OCI-LY3 (cell line): Measurements from ENCODE around the gene RNF40.

Source experiments
- H2AFZ ChIP-seq: fragments of 200-600, 300-600 bp; shearing (Covaris generic); 2 replicates; pipeline ENCODE4 v1.6.0; 2014; ENCODE audit warnings: antibody characterized with exemption, low read depth, low read length
- H3K27ac ChIP-seq: fragments of 200-600, 300-600 bp; sonication (generic); 2 replicates; pipeline ENCODE4 v1.5.1; 2014; ENCODE audit warnings: mild to moderate bottlenecking, low read length, moderate library complexity, mixed read lengths
- H3K27me3 ChIP-seq: fragments of 200-600, 300-600 bp; sonication (generic); 2 replicates; pipeline ENCODE4 v1.6.1; 2014; ENCODE audit warnings: low read depth, low read length, mixed read lengths
- H3K36me3 ChIP-seq: fragments of 200-600, 300-600 bp; sonication (generic); replicated peaks from 2 replicates; pipeline ENCODE3; 2014; ENCODE audit warnings: low read depth, low read length, mixed read lengths
- H3K4me1 ChIP-seq: fragments of 300-600, 200-600 bp; sonication (generic); 2 replicates; pipeline ENCODE4 v1.6.1; 2014; ENCODE audit warnings: low read length, mixed read lengths
- H3K4me2 ChIP-seq: fragments of 200-600, 300-600 bp; sonication (generic); 2 replicates; pipeline ENCODE4 v1.6.1; 2014; ENCODE audit warnings: low read length, mixed read lengths
- H3K4me3 ChIP-seq: fragments of 300-600, 200-600 bp; sonication (generic); 2 replicates; pipeline ENCODE4 v1.5.1; 2014; ENCODE audit warnings: antibody characterized with exemption, mild to moderate bottlenecking, low read length, moderate library complexity
- H3K79me2 ChIP-seq: fragments of 300-600, 200-600 bp; shearing (Covaris generic); 2 replicates; pipeline ENCODE4 v1.6.1; 2014; ENCODE audit warnings: mild to moderate bottlenecking, low read length, mixed read lengths
- H3K9ac ChIP-seq: fragments of 300-600, 200-600 bp; shearing (Covaris generic); 2 replicates; pipeline ENCODE4 v1.6.0; 2014; ENCODE audit warnings: mild to moderate bottlenecking, low read length, moderate library complexity
- H3K9me3 ChIP-seq: fragments of 200-600, 300-600 bp; shearing (Covaris generic); 2 replicates; pipeline ENCODE4 v1.6.1; 2014; ENCODE audit warnings: low read length, mixed read lengths; ENCODE audit not compliant: insufficient read depth
- H4K20me1 ChIP-seq: fragments of 200-600, 300-600 bp; sonication (generic); 2 replicates; pipeline ENCODE4 v1.6.1; 2016; ENCODE audit warnings: low read length, mixed read lengths; ENCODE audit not compliant: insufficient read depth
- EZH2phosphoT487 ChIP-seq: fragments of 200-600 bp; shearing (Covaris generic); IDR thresholded peaks from 2 replicates; pipeline ENCODE4 v1.6.1; 2018; ENCODE audit warnings: antibody characterized with exemption, mixed run types, low read depth
- TF ChIP-seq, protein P1 (sequence below): fragments of 200-600, 300-600 bp; sonication (generic); IDR thresholded peaks from 2 replicates; pipeline ENCODE4 v1.5.1; 2014; ENCODE audit warnings: antibody characterized with exemption, low read length, low read depth

RNF40 gene

GRCh38 chr16:30767767-30768465 is 5.8 kb downstream of the RNF40 start:
- Histone ChIP-seq H3K4me3 (no peak overlapping the region), H4K20me1 (no peaks in the 10 kb centered on the region)

DNA sequence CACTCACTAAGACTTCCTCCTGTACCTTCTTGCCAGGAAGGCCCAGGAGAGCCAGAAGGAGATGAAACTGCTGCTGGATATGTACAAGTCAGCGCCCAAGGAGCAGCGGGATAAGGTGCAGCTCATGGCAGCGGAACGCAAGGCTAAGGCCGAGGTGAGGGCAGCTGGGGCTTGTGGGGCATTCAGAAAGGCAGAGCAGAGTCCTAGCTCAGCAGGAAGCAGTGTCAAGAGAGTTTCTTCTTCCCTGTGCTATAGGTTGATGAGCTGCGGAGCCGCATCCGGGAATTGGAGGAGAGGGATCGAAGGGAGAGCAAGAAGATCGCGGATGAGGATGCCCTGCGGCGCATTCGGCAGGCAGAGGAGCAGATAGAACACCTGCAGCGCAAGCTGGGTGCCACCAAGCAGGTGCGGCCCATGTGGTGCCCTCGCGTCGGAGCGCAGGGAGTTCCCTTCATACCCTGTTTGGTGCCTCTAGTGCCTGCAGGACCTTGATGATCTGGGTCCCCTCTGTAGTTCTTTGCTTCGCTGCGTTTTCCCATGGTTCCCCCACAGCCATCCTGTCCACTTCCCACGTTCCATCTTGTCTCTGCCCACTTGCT is 6.6 kb downstream of the RNF40 start:
- Histone ChIP-seq H3K4me2 (no peak overlapping the region), H4K20me1 (no peaks in the 10 kb centered on the region), H3K9me3 (no peaks in the 10 kb centered on the region), H3K27ac (no peak overlapping the region), H3K9ac (no peak overlapping the region), H2AFZ (no peak overlapping the region), H3K4me1 (no peaks in the 10 kb centered on the region), H3K79me2 (peaks cover 5% of the 10 kb centered on the region; the same call in 1 of the 2 replicates), H3K36me3 (peaks cover 81% of the 10 kb centered on the region), H3K4me3 (no peak overlapping the region), H3K27me3 (no peaks in the 10 kb centered on the region)
- TF ChIP-seq, protein P1, sequence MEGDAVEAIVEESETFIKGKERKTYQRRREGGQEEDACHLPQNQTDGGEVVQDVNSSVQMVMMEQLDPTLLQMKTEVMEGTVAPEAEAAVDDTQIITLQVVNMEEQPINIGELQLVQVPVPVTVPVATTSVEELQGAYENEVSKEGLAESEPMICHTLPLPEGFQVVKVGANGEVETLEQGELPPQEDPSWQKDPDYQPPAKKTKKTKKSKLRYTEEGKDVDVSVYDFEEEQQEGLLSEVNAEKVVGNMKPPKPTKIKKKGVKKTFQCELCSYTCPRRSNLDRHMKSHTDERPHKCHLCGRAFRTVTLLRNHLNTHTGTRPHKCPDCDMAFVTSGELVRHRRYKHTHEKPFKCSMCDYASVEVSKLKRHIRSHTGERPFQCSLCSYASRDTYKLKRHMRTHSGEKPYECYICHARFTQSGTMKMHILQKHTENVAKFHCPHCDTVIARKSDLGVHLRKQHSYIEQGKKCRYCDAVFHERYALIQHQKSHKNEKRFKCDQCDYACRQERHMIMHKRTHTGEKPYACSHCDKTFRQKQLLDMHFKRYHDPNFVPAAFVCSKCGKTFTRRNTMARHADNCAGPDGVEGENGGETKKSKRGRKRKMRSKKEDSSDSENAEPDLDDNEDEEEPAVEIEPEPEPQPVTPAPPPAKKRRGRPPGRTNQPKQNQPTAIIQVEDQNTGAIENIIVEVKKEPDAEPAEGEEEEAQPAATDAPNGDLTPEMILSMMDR, result no peak
- TF ChIP-seq EZH2phosphoT487, result no peak

More at GRCh38 chr16:30767767-30768465, 5.8 kb downstream of the RNF40 start:
- Histone ChIP-seq H3K79me2 (peaks cover 12% of the 10 kb centered on the region), H3K9me3 (no peaks in the 10 kb centered on the region), H3K36me3 (peaks cover 79% of the 10 kb centered on the region), H3K27me3 (no peaks in the 10 kb centered on the region), H2AFZ (no peak overlapping the region), H3K9ac (no peak overlapping the region), H3K4me1 (peaks cover 7% of the 10 kb centered on the region), H3K27ac (no peak overlapping the region), H3K4me2 (no peak overlapping the region)
- no peak for TF ChIP-seq EZH2phosphoT487
- TF ChIP-seq, protein P1, result no peak

GRCh38 chr16:30769379-30770089 is 7.4 kb downstream of the RNF40 start:
- Histone ChIP-seq H3K4me2 (no peak overlapping the region), H3K4me1 (no peaks in the 10 kb centered on the region), H2AFZ (no peak overlapping the region), H3K79me2 (no peaks in the 10 kb centered on the region), H3K4me3 (no peak overlapping the region), H3K9ac (no peak overlapping the region), H3K27me3 (no peaks in the 10 kb centered on the region), H3K36me3 (peaks cover 73% of the 10 kb centered on the region), H4K20me1 (no peaks in the 10 kb centered on the region), H3K9me3 (no peaks in the 10 kb centered on the region), H3K27ac (no peak overlapping the region)
- no peak for TF ChIP-seq EZH2phosphoT487
- TF ChIP-seq, protein P1, result no peak

DNA sequence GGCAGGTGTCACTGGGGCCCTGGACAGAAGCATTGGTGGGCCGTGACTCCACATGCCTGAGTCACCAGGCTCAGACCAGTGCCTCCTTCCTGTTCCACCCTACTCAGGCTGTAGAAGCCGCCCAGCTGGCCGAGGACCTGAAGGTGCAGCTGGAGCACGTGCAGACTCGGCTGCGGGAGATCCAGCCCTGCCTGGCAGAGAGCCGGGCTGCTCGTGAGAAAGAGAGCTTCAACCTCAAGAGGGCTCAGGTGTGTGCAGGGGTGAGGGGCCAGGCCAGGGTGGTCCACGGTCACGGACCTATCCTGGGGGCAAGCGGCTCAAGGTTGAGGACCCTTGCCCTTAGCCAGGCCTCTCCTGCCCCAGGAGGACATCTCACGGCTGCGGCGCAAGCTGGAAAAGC is 9.6 kb downstream of the RNF40 start:
- H3K4me1 ChIP-seq, result no peaks in the 10 kb centered on the region
- H4K20me1 ChIP-seq, result no peaks in the 10 kb centered on the region
- H3K4me3 ChIP-seq, result no peak overlapping the region
- H3K9ac ChIP-seq, result no peak overlapping the region
- H3K36me3 ChIP-seq, result peaks cover 59% of the 10 kb centered on the region
- H3K27me3 ChIP-seq, result no peaks in the 10 kb centered on the region
- TF ChIP-seq, protein P1, result no peak
- TF ChIP-seq EZH2phosphoT487, result no peak
- H3K9me3 ChIP-seq, result no peaks in the 10 kb centered on the region
- no peak overlapping the region for H3K27ac ChIP-seq
- H2AFZ ChIP-seq, result no peak overlapping the region
- H3K4me2 ChIP-seq, result no peak overlapping the region
- H3K79me2 ChIP-seq, result no peaks in the 10 kb centered on the region
